GM10266 (cell line): Measurements from ENCODE around the gene GALNTL6.

Experiments used
- DNase-seq: peaks from one replicate; pipeline ENCODE4 v3.0.0; 2012; ENCODE audit errors: extremely low spot score
- CTCF ChIP-seq: IDR thresholded peaks from 2 replicates; pipeline ENCODE4 v1.5.1; 2012; ENCODE audit warnings: mild to moderate bottlenecking, low read depth; ENCODE audit not compliant: control insufficient read depth, insufficient read depth; ENCODE audit errors: missing control alignments

GALNTL6 gene

DNA sequence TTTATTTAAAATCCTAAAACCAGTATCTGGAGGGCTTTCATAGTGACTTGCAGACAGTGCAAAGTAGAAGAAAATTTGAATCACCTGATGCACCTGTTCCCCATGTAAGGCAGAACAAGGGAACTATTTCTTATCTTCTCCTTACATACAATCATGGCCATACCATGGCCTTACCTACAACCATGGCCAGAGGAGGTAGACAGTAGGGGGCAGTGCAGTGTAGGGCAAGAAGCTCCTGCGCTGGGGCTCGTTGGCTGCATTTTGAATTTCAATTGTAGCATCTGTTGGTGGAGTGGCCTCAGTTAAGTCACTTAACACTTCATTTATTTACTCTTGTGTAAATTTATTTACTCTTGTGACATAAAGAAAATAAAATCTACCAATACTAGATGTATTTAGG, 33.0 kb downstream of the GALNTL6 start:
- TF ChIP-seq CTCF: peak; percentile 68
- DNase-seq: peak; percentile 21

GRCh38 chr4:171846893-171847292, 33.7 kb downstream of the GALNTL6 start:
- no peak for TF ChIP-seq CTCF
- DNase-seq: no peak

DNA sequence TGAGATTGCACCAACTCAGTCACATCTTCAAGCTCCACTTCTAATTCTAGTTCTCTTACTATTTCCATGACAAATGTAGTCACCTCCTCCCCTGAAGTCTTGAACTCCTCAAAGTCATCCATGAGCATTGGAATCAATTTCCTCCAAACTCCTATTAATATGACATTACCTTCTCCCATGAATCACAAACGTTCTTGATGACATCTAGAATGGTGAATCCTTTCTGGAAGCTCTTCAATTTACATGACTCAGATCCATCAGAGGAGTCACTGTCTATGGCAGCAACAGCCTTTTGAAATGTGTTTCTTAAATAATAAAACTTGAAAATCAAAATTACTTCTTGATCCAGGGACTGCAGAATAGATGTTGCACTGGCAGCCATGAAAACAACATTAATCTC, 34.5 kb downstream of the GALNTL6 start:
- no peak for TF ChIP-seq CTCF
- DNase-seq: no peak

DNA sequence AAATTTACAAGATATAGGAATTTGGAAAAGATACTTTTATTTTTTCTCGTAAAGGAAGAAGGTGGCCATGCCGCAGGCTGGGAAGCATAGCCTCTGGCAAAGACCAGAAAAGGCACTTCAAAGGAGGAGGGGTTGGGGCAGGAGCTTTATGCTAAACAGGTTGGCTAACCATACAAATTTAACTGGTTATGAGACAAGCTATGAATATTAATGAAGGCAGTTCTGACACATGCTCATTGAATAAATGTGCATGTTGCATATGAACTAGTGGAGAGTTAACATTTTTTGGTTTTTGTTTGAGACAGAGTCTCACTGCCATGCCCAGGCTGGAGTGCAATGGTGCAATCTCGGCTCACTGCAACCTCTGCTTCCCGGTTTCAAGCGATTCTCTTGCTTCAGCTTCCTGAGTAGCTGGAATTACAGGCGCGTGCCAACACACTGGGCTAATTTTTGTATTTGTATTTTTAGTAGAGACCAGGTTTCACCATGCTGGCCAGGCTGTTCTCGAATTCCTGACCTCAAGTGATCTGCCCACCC, 36.5 kb downstream of the GALNTL6 start:
- TF ChIP-seq CTCF: no peak
- DNase-seq: no peak

DNA sequence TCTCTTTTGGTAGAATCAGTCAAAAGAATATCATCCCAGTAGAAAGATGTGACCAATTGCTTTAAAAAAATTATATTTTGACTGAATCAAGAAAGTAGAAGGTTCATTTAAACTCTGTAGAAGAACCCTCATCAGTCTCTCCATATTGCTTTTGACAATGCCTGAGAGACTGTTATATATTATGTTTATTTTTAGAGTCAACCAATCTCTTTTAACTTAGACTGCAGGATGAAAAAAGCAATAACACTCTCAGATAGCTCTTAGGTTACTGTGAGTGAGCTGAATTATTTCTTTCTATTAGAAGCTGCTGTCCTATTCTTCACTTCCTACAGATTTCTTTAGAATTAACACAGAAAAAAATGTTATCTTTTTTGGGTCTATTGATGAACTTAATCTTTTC, 38.1 kb downstream of the GALNTL6 start:
- DNase-seq: no peak
- no peak for TF ChIP-seq CTCF

GRCh38 chr4:171857302-171858012, 44.3 kb downstream of the GALNTL6 start:
- no peak for TF ChIP-seq CTCF
- DNase-seq: no peak

- DNase-seq: no peak
- TF ChIP-seq CTCF: no peak
Measured at GRCh38 chr4:171875291-171875690, 62.1 kb downstream of the GALNTL6 start.
